HG03103 (cell line): ENCODE data around the gene DPP6.

Experiments
- ATAC-seq: cut with Tn5 transposase; IDR thresholded peaks from one replicate; pipeline ENCODE4 v1.9.1; 2021; ENCODE audit warnings: low read depth; ENCODE audit not compliant: unreplicated experiment

DPP6 gene

DNA sequence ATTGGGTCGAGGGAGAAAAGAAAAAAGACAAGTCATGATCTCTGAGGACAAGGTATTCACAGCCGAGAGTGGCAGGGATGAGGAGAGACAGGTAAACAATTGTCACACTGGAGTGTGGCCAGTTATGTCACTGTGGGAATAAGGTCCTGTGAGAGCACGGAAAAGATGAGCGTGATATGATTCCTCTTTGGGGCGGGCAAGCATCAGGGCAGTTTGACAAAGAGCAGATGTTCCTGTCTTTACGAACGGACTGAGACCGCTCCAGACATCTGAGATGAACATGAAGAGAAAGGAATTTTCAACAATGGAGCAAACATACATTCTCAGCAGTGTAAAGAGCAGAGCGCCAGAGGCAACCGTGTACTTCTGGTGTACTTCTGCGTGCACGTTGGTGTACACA, 278.1 kb downstream of the DPP6 start:
- no peak for ATAC-seq

DNA sequence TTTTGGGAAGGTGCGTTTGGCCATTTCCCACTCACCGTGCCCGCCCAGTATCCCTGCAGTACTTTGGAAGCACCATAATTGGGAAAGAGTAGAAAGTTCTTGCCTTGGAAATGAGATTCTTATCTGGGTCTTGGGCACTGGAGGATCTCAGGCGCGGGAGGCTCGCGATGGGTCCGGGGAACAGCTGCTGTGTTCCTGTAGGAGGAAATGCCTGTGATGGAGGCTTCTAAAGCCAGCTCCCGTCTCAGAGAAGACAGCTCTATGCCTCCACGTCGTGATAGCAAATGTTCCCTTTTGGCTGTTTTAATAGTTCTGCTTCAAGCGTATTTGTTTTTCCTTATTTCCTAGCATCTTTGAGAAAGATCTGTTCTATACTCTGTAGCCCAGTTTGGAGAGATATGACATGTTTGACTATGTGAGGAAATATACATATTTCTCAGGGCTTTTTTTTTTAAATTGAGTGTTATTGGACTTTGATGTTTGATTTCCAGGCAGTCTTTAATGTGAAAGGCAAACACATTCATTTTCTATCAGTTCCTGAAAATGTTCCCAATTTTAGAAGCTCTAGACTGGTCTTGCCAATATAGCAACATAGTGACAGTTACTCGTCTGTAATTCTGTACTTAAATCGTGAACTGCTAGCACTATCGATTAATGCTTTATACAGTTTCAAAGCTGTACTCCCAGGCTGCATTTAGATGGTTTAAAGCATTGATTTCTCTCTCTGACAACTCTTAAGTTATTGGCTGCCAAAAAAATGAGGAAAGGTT, 280.8 kb downstream of the DPP6 start:
- ATAC-seq, result no peak

DNA sequence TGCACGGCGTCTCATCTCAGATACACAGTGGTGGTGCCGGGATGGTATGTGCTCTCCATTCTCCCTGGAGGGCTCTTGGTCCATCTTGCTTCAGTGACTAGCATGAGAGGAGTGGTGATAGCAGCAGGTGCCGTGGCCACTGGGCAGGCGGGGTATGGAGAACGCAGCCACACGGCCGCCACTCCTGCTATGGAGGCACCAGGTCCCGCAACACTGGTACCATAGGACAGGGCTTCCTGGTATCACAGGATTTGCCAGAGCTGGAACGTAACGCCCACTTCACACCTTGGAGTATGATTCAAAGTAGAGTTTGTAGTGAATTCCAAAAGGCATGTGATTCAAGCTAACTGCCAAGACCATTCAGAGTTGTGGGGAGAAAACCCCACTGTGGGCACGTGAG, 284.1 kb downstream of the DPP6 start:
- ATAC-seq, result no peak

DNA sequence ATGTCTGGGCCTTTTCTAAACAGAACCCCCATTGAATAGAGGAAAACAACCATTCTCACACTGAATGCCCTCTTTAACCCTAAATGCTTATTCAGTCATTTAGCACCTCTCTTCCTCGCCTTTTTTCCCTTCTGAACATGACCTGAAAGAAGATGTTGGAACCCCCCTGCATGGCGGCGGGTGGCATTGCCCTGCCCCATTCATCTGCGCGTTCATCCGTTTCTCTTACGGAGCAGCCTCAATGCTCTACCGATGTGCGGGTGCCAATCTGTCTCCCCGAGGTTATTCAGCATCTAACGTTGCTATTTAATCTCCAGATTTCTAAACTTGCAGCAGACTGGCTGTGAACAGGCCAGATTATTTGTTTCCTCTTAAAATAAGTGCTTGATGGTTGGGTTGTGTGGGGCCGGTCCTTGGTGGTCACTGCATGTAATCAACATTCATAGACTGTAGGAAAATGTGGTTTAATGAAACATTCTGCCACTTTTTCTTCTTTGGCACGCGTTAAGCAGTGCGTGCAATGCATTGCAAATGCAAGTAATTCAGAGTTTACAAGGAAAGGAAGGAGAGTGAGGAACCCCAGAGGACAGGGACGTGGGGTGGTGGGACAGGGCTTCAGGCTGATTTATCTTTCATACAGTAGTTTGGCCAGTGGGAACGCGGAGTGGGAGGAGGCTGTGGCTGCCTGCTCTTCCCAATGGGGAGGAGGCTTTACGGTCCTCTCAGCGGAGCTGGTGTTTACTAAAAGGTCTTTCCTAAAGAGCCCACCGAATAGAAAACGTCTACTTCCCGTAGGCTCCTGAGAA, 286.7 kb downstream of the DPP6 start:
- ATAC-seq, result no peak

GRCh38 chr7:154342971-154343633, 290.9 kb downstream of the DPP6 start:
- no peak for ATAC-seq

DNA sequence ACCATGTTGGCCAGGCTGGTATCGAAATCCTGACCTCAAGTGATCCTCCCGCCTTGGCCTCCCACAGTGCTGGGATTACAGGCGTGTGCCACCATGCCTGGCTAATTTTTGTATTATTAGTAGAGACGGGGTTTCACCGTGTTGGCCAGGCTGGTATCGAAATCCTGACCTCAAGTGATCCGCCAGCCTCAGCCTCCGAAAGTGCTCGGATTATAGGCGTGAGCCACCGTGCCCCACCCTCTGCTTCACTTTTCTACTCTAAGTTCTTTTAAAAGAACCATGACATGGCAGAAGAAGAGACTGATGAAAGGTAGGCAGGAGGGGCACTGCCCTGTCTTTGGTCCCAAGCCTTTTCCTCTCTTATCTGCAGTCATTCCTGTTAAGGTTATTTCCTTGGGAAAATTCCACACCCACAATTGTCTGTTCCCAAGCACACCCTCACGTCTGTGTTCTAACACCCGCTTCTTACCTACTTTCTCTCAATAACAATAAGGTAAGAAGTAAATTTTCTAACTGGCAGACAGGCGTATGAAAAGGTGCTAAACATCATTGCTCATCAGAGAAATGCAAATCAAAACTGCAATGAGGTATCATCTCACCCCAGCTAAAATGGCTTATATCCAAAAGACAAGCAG, 291.7 kb downstream of the DPP6 start:
- no peak for ATAC-seq

DNA sequence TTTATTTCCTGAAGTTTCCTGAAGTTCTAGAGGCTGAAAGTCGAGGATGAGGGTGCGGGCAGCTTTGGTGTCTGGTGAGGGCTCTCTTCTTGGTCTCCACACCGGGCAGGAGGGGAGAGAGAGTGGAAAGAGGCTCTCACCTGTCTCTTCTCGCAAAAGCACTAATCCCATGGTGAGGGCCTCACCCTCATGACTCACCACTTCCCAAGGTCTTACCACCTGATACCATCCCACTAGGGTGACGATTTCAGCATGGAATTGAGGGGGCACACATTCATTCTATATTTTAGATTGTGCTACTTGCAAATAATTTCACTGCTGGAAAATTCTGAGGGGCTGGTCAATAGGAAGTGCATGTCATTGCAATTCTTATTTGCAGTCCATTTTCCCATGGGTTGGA, 292.9 kb downstream of the DPP6 start:
- no peak for ATAC-seq

- no peak for ATAC-seq
Measured at GRCh38 chr7:154347700-154348266, 295.6 kb downstream of the DPP6 start.

- no peak for ATAC-seq
Measured at GRCh38 chr7:154350892-154351291, 298.7 kb downstream of the DPP6 start.

- ATAC-seq, result no peak
Measured at GRCh38 chr7:154353355-154353767, 301.2 kb downstream of the DPP6 start.

DNA sequence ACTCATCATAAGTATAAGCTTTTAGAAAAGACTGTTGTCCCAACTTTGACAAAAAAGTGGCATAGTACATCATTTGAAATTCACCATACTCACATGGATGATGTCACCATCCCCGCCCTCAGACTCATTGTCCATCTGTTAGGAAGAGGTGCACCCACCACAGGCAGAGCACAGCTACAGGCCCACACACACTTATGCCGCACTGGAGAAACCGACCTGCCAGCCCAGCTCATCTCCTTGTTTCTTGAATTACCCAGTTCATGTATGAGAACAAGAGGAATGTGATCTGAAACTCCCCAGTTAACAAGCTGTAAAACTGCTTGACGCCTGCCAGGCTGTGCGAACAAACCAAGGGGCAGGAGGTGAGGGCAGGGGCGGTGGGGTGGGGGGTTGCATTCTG, 312.0 kb downstream of the DPP6 start:
- no peak for ATAC-seq

DNA sequence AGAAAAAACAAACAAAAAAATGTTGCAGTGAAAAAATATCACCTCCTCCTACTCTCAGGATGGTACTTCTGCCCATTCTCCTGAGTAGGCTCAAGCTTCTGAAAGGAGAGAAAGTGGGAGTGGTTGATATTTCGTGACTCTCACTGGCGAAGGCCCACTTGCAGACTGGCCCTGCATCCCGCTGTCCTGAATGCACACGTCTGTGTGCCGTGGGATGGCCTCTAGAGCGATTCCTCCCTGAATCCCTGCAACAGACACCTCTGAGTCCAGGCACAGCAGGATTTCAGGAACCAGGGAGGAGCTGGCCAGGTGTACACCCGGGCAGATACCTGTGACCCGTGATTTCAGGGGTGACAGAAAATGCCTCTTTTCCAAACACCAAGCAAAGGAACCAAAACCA, 319.2 kb downstream of the DPP6 start:
- ATAC-seq, result no peak

- no peak for ATAC-seq
Measured at GRCh38 chr7:154372011-154372601, 319.9 kb downstream of the DPP6 start.

GRCh38 chr7:154373956-154374355, 321.8 kb downstream of the DPP6 start:
- no peak for ATAC-seq

DNA sequence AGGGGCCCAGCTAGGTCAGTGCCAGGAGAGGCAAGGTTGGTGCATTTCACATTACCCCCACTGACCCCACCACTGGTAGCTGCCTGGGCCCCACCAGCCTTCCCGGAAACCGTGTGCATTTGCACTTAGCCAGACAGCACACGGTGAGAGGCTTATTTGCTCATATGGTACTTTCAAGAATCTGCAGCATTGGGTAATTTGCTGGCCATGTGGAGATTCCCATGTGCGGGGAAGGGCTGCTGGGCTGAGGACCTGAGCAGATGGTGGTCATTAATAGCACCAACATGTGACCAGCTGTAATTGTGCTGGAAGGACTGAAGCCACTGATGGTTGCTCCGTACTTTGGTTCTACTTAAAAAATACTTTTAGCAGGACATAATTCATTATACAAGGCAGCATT, 323.8 kb downstream of the DPP6 start:
- ATAC-seq, result no peak

DNA sequence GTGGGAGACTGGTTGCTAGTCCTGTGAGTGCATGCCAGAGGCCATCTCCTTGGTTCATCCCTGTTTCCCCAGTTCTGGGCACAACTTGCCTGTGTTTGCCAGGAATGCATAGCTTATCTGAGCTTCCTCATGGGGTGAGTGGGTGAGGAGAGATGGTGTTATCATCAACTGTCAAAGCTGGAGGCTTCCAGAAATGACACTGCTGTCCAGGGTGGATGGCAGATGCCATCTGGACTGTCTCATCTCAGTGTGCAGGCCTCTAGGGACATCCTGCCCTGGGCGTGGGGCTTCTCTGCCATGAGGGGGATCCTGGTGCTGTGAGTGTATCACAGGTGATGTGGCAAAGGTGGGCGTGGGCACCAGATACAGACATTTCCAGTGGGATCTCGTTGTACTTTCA, 328.6 kb downstream of the DPP6 start:
- no peak for ATAC-seq

DNA sequence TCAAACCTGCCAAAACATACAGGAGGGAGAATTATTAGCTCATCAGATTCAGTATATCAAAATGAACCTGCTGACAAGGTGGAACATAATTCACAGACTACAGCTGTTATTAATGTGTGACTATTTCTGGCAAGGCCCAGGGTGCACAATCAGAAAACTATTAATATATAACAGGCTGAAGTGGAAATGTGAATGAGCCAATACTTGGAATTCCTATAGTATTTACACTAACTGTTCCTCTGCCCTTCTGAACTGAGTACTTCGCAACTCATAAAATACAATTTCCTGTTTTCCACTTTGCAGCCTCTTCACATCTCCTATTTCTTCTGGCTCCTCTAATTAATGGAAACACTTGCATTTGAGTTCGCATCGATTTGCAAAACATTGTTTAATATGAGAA, 330.8 kb downstream of the DPP6 start:
- no peak for ATAC-seq

DNA sequence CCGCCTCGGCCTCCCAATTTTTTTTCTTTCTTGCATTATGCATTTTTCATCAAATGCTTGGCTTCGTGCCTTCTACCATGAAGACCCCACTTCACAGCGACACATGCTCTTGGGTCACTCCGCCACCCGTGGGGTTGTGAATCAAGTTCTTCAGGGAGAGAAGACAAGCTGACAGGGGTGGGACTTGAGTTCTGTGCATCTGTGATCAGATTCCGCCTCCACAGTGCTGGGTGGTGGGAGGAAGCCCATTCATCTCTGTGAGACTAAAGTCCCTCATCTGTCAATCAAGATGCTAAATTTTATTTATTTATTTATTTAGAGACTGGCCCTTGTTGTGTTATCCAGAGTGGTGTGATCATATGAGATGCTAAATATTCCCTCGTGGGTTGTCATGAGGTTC, 333.0 kb downstream of the DPP6 start:
- no peak for ATAC-seq

DNA sequence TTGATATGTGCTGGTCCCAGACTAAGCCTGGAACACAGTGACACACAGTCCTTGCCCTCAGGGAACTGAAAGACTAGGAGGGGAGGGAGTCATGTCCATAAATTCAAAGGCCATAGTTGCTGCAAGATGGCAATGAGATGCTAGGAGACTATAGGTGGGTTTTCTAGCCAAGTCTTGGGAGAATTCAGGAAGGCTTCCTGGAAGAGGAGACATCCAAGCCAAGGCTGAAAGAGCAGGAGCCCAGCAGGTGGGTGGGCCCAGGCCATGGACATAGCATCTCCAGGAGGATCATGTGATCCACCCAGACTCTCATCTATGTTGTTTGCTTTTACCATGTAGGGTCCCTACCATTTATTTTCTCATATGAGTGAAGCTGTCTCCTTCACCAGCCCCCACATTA, 335.1 kb downstream of the DPP6 start:
- ATAC-seq, result no peak

DNA sequence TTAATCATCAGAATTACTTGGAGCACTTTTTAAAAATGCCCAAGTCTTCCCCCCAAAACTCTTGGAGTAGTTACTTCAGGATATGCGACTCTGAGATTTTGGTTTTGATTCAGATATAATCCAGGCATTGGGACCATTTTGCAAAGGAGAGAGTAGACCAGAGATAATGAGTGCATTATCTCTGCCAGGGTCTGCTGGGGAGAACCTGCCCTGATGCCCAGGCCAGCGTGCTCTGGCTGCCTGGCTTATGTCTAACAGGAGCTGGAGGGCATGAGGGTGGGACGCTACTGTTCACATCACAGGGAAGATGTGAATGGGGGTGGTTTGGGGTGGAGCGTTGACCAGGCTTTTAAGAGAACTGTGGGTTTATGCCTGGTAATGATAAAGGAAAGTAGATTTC, 336.2 kb downstream of the DPP6 start:
- ATAC-seq, result no peak
